Measurements from ENCODE around the gene LGALS8. TPM values are rescaled to one million over a fixed set of nuclear protein-coding genes. Genes with fewer than 3 reads are reported as not detected.
"Not testable (repeated sequence)": the region's sequence is repeated elsewhere in the genome, so short reads cannot be mapped to it uniquely, and the experiment has no call there.

LGALS8 gene
- total RNA-seq, 3 donors from 2014 or later (not counting 1 experiment from before 2014, with no cell fraction given) = 90.5 to 129 (median 114) TPM

DNA sequence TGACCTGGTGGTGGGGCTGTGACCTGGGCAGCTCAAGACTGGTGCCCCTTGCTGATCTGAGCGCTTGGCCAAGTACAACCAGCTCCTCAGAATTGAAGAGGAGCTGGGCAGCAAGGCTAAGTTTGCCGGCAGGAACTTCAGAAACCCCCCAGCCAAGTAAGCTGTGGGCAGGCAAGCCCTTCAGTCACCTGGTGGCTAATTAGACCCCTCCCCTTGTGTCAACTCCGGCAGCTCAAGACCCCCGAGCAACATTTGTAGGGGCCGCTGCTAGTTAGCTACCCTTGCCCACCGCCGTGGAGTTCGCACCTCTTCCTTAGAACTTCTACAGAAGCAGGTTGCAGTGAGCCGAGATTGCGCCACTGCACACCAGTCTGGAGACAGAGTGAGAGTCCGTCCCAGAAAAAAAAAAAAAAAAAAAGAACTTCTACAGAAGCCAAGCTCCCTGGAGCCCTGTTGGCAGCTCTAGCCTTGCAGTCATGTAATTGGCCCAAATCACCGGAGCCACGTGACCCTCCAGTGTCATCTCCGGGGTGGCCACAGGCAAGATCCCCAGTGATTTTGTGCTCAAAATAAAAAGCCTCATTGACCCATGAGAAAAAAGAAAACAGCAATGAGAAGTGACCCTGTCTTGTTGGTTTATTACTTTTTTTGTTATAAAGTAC, 39.3 kb upstream of the LGALS8 start:
- no peak for ATAC-seq
- Mint-ChIP-seq H3K27me3 (ENCODE audit: low read depth in 2 of 2) (no peaks in the 10 kb centered on the region), H3K36me3 (no peaks in the 10 kb centered on the region), H3K9me3 (no peaks in the 10 kb centered on the region), H3K27ac (no peak overlapping the region), H3K4me1 (no peaks in the 10 kb centered on the region), H3K4me3 (no peak overlapping the region)
- WGBS (ENCODE audit: insufficient coverage) = 94% methylated on average over 14 of the region's 14 CpGs
- intact Hi-C loops (cut with micrococcal nuclease) = no loop called here
- no peaks in the 10 kb centered on the region for H3K36me3 ChIP-seq (ENCODE audit: control insufficient read depth, insufficient read depth, low read length)
- H3K9me3 ChIP-seq (ENCODE audit: control insufficient read depth, insufficient read depth, low read length) = no peaks in the 10 kb centered on the region
- no peaks in the 10 kb centered on the region for H3K4me1 ChIP-seq (ENCODE audit: control insufficient read depth, insufficient read depth, low read length)
- DNase-seq = no peak
- H3K4me3 ChIP-seq (ENCODE audit: low read length) = no peak overlapping the region
- TF ChIP-seq, protein P1, sequence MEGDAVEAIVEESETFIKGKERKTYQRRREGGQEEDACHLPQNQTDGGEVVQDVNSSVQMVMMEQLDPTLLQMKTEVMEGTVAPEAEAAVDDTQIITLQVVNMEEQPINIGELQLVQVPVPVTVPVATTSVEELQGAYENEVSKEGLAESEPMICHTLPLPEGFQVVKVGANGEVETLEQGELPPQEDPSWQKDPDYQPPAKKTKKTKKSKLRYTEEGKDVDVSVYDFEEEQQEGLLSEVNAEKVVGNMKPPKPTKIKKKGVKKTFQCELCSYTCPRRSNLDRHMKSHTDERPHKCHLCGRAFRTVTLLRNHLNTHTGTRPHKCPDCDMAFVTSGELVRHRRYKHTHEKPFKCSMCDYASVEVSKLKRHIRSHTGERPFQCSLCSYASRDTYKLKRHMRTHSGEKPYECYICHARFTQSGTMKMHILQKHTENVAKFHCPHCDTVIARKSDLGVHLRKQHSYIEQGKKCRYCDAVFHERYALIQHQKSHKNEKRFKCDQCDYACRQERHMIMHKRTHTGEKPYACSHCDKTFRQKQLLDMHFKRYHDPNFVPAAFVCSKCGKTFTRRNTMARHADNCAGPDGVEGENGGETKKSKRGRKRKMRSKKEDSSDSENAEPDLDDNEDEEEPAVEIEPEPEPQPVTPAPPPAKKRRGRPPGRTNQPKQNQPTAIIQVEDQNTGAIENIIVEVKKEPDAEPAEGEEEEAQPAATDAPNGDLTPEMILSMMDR (IDR thresholded peaks at IDR 0.05) = no peak
- no peak overlapping the region for H3K27ac ChIP-seq (ENCODE audit: low read length)
- H3K27me3 ChIP-seq (ENCODE audit: control insufficient read depth, insufficient read depth, low read length) = no peaks in the 10 kb centered on the region

DNA sequence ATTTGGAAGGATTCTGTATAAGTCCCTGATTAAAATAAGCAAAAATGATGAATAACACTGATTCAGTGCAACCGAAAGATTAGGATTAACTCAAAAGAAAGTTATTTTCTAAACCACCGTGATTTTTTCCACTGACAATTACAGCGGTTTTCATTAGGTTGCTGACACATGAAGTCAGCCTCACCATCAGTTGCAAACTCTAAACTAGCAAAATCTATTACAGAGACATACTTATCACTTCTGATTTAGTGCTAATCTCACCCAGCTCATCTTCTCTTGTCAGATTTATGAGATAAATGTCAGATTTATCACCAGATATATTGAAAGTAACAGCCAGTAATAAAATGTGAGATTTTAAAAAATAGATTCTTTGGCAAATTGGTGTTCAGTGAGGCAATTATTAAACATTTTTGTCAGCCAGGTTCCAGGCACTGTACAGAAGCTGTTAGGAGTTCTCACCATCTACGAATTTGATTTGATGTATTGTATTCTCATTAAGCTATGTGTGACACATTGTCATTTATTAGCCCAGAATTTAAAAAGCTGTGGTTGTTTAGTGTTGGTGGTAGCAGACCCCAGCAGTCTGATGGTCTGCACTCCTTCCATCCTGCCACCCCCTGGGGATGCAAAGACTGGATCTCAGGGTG, 37.3 kb upstream of the LGALS8 start:
- DNase-seq = no peak
- H3K4me3 Mint-ChIP-seq = no peak overlapping the region
- Histone ChIP-seq H3K4me3 (ENCODE audit: low read length) (no peak overlapping the region), H3K27me3 (ENCODE audit: control insufficient read depth, insufficient read depth, low read length) (no peaks in the 10 kb centered on the region), H3K27ac (ENCODE audit: low read length) (no peak overlapping the region), H3K9me3 (ENCODE audit: control insufficient read depth, insufficient read depth, low read length) (no peaks in the 10 kb centered on the region), H3K4me1 (ENCODE audit: control insufficient read depth, insufficient read depth, low read length) (peaks cover under 1% of the 10 kb centered on the region), H3K36me3 (ENCODE audit: control insufficient read depth, insufficient read depth, low read length) (no peaks in the 10 kb centered on the region)
- TF ChIP-seq, protein P1 (IDR thresholded peaks at IDR 0.05) = no peak
- ATAC-seq = no peak
- H3K4me1 Mint-ChIP-seq = peaks cover 0 to 4% of the 10 kb centered on the region in 2 donors
- H3K27ac Mint-ChIP-seq = no peak overlapping the region
- intact Hi-C loops (cut with micrococcal nuclease) = no loop called here
- no peaks in the 10 kb centered on the region for H3K9me3 Mint-ChIP-seq
- H3K27me3 Mint-ChIP-seq (ENCODE audit: low read depth in 2 of 2) = peaks cover 5 to 15% of the 10 kb centered on the region in 2 donors
- no peaks in the 10 kb centered on the region for H3K36me3 Mint-ChIP-seq
- WGBS (ENCODE audit: insufficient coverage) = 89% methylated on average over 4 of the region's 4 CpGs

DNA sequence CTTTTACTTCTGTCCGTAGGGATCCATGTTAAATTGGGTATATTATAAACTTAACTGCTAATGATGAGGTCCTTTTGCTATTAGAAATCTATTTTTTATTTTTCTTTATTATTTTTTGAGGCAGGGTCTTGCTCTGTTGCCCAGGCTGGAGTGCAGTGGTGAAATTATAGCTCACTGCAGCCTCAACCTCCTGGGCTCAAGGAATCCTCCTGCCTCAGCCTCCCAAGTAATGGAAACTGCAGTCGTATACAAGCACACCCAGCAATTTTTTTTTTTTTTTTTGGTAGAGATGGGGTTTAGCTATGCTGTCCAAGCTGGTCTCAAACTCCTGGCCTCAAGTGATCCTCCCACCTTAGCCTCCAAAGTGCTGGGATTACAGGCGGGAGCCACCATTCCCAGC, 34.6 kb upstream of the LGALS8 start:
- H3K27me3 ChIP-seq (ENCODE audit: control insufficient read depth, insufficient read depth, low read length); H3K27ac ChIP-seq (ENCODE audit: low read length); H3K4me1 ChIP-seq (ENCODE audit: control insufficient read depth, insufficient read depth, low read length); H3K36me3 ChIP-seq (ENCODE audit: control insufficient read depth, insufficient read depth, low read length); H3K4me3 Mint-ChIP-seq; H3K9me3 Mint-ChIP-seq; ATAC-seq; DNase-seq; H3K4me1 Mint-ChIP-seq; H3K27ac Mint-ChIP-seq; H3K9me3 ChIP-seq (ENCODE audit: control insufficient read depth, insufficient read depth, low read length); H3K4me3 ChIP-seq (ENCODE audit: low read length); H3K36me3 Mint-ChIP-seq; intact Hi-C loops (cut with micrococcal nuclease): not testable (repeated sequence)
- WGBS (ENCODE audit: insufficient coverage) = no CpG with 5 or more reads among the region's 3 CpGs
- H3K27me3 Mint-ChIP-seq (ENCODE audit: low read depth in 2 of 2) = peaks cover 15 to 25% of the 10 kb centered on the region in 2 donors

DNA sequence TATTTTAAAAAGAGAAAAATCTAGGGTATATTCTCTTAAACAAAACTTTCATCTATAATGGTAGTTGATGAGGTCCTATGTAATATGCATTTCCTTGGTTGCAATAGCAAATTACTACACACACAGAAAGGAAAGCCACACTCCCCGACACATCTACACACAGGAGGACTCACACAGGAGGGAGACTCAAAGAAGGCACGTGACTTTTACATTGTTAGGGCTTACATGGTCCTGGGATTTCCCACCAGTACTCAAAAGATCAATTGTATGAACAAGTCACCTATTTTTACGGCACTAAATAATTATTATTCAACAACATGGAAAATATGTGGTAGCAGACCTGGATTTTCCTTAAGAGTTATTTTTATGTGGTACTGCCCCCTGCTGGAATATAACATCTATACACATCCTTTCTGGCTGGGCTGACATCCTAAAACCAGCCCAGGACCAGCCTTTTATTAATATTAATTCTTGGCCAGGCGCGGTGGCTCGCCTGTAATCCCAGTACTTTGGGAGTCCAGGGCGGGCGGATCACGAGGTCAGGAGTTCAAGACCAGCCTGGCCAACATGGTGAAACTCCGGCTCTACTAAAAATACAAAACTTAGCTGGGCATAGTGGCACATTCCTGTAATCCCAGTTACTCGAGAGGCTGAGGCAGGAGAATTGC, 33.9 kb upstream of the LGALS8 start:
- H3K27ac Mint-ChIP-seq = no peak overlapping the region
- Histone ChIP-seq H3K27ac (ENCODE audit: low read length) (no peak overlapping the region), H3K9me3 (ENCODE audit: control insufficient read depth, insufficient read depth, low read length) (no peaks in the 10 kb centered on the region), H3K36me3 (ENCODE audit: control insufficient read depth, insufficient read depth, low read length) (no peaks in the 10 kb centered on the region), H3K27me3 (ENCODE audit: control insufficient read depth, insufficient read depth, low read length) (no peaks in the 10 kb centered on the region), H3K4me1 (ENCODE audit: control insufficient read depth, insufficient read depth, low read length) (peaks cover 4% of the 10 kb centered on the region), H3K4me3 (ENCODE audit: low read length) (no peak overlapping the region)
- peaks cover 17 to 25% of the 10 kb centered on the region in 2 donors for H3K27me3 Mint-ChIP-seq (ENCODE audit: low read depth in 2 of 2)
- no peaks in the 10 kb centered on the region for H3K9me3 Mint-ChIP-seq
- H3K36me3 Mint-ChIP-seq = no peaks in the 10 kb centered on the region
- WGBS (ENCODE audit: insufficient coverage) = 62% methylated on average over 10 of the region's 11 CpGs
- peak; percentile 56 to 70 (median 62) for ATAC-seq
- peak in 1 of 2 donors; percentile 73 for DNase-seq
- H3K4me3 Mint-ChIP-seq = no peak overlapping the region
- TF ChIP-seq, protein P1 (IDR thresholded peaks at IDR 0.05) = peak; percentile 79
- intact Hi-C loops (cut with micrococcal nuclease) = loop anchor here (1.0 kb wide), 2 partner anchors 381 to 387 kb away; no protein-coding TSS in a partner anchor
- peaks cover 0 to 7% of the 10 kb centered on the region in 2 donors for H3K4me1 Mint-ChIP-seq

Measured in natural killer cell (primary cell).